ENCODE data around the gene UBTD1. TPM values are rescaled to one million over a fixed set of nuclear protein-coding genes. Genes with fewer than 3 reads are reported as not detected.
A peak's percentile ranks its signal among the peaks of the same experiment; 100 is the strongest.

UBTD1 gene
- polyA plus RNA-seq, 1 donor from 2014 or later, result 3.3 TPM

DNA sequence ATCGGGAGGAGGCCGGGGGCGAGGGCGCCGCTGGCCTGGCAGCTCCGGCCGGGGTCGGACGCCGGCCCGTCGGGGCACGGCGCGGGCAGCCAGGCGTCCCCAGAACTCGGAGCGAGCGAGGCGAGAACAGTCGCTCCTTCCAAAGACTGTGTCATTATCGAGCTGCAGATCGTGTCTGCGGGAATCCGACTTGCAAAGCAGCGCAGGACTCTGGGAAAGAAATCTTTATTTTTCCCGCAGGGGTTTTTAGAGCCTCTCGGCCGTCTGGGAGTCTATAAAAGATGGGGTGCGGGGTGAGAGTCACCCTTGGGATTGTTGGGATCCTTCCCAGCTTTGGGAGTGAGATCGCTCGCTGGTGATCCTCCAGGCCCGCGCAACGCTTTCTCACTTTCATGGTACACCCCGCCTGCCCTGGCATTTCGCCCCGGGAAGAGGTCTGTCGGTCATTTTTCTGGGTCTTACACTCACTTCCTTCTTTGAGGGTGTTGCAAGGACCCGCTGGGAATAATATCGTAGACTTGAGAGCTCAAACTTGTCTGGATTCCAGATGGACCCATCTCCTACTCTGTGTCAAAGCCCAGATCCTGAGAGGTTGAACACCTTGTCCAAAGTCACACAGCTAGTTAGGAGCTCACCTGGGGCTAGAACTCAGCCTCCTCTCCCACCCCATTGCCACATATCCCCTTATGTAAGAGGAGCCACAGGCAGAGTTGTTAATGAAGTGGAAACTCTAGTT is 1.0 kb downstream of the UBTD1 start:
- H4K20me1 ChIP-seq (ENCODE audit: insufficient read depth), result no peaks in the 10 kb centered on the region
- no peak for TF ChIP-seq REST (IDR thresholded peaks at IDR 0.05; ENCODE audit: borderline replicate concordance)
- peak; percentile 2 for TF ChIP-seq CTCF (IDR thresholded peaks at IDR 0.05; ENCODE audit: poor library complexity, severe bottlenecking)
- H3K27ac ChIP-seq (ENCODE audit: low read length), result no peak overlapping the region
- peaks cover 5% of the 10 kb centered on the region for H3F3A ChIP-seq (ENCODE audit: insufficient read depth, low read length, poor library complexity, severe bottlenecking)
- H3K36me3 ChIP-seq (ENCODE audit: insufficient read depth, low read length), result no peaks in the 10 kb centered on the region
- H3K4me2 ChIP-seq (ENCODE audit: low read length), result peak overlapping the region; percentile 68
- no peak overlapping the region for H2AFZ ChIP-seq (ENCODE audit: low read depth, low read length)
- H3K9me3 ChIP-seq (ENCODE audit: low read length), result no peaks in the 10 kb centered on the region
- H3K27me3 ChIP-seq (ENCODE audit: insufficient read depth, low read depth, low read length), result peaks cover 36% of the 10 kb centered on the region
- peak overlapping the region; percentile 98 for H3K4me3 ChIP-seq (ENCODE audit: low read length)
- H3K9ac ChIP-seq (ENCODE audit: low read length), result peak overlapping the region; percentile 82
- peaks cover 22% of the 10 kb centered on the region for H3K79me2 ChIP-seq (replicated peaks; ENCODE audit: insufficient read depth, low read length)
- no peaks in the 10 kb centered on the region for H3K9me2 ChIP-seq (ENCODE audit: insufficient read depth, low read length)

DNA sequence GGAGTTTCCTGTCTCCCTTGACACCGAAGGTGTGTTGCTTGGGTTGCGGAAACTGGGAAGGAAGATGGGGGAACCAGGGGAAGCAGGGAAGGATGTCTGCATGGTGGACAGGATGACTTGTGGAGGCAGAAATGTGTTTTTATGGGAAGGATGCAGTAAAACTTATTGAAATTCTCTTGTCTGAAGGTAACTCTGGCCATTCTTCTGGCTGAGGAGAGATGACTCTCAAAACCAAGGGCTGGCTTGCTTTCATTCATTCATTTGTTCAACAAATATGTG is 1.5 kb downstream of the UBTD1 start:
- no peak overlapping the region for H3K4me3 ChIP-seq (ENCODE audit: low read length)
- H3K27ac ChIP-seq (ENCODE audit: low read length), result no peak overlapping the region
- H3K9me2 ChIP-seq (ENCODE audit: insufficient read depth, low read length), result no peaks in the 10 kb centered on the region
- peaks cover 36% of the 10 kb centered on the region for H3K27me3 ChIP-seq (ENCODE audit: insufficient read depth, low read depth, low read length)
- H2AFZ ChIP-seq (ENCODE audit: low read depth, low read length), result no peak overlapping the region
- peaks cover 22% of the 10 kb centered on the region for H3K79me2 ChIP-seq (replicated peaks; ENCODE audit: insufficient read depth, low read length)
- H3K4me2 ChIP-seq (ENCODE audit: low read length), result no peak overlapping the region
- H3K9ac ChIP-seq (ENCODE audit: low read length), result no peak overlapping the region
- H4K20me1 ChIP-seq (ENCODE audit: insufficient read depth), result no peaks in the 10 kb centered on the region
- H3K9me3 ChIP-seq (ENCODE audit: low read length), result no peaks in the 10 kb centered on the region
- no peaks in the 10 kb centered on the region for H3K36me3 ChIP-seq (ENCODE audit: insufficient read depth, low read length)
- peaks cover 5% of the 10 kb centered on the region for H3F3A ChIP-seq (ENCODE audit: insufficient read depth, low read length, poor library complexity, severe bottlenecking)
- TF ChIP-seq POLR2AphosphoS5 (IDR thresholded peaks at IDR 0.05) (no peak), EZH2 (IDR thresholded peaks at IDR 0.05; ENCODE audit: borderline replicate concordance, insufficient read depth, low read length, poor library complexity, severe bottlenecking) (no peak), SMC3 (conservative IDR thresholded peaks at IDR 0.05; ENCODE audit: poor library complexity) (no peak), EP300 (conservative IDR thresholded peaks at IDR 0.05; ENCODE audit: poor library complexity, severe bottlenecking) (no peak), REST (IDR thresholded peaks at IDR 0.05; ENCODE audit: borderline replicate concordance) (no peak), TAF1 (IDR thresholded peaks at IDR 0.05; ENCODE audit: low read depth) (no peak), RAD21 (conservative IDR thresholded peaks at IDR 0.05) (no peak), MXI1 (conservative IDR thresholded peaks at IDR 0.05; ENCODE audit: poor library complexity, severe bottlenecking) (no peak), CTCF (IDR thresholded peaks at IDR 0.05; ENCODE audit: poor library complexity, severe bottlenecking) (no peak)

All from neural cell (in vitro differentiated cells).